ENCODE results near the gene MB. TPM values are rescaled to one million over a fixed set of nuclear protein-coding genes. Genes with fewer than 3 reads are reported as not detected.

The MB gene
- total and polyA plus RNA-seq, 2 donors from 2014 or later, result 0.84 TPM; not detected in 1

- H3K27me3 ChIP-seq (ENCODE audit: control insufficient read depth, insufficient read depth, low read length), result no peaks in the 10 kb centered on the region
- DNase-seq, result no peak
- H3K9me3 ChIP-seq (ENCODE audit: control insufficient read depth in 2 of 3, insufficient read depth in 1 of 3, low read length in 3 of 3), result no peaks in the 10 kb centered on the region
- no peaks in the 10 kb centered on the region for H3K4me1 ChIP-seq (ENCODE audit: control insufficient read depth in 2 of 3, insufficient read depth in 2 of 3, low read depth in 1 of 3, low read length in 3 of 3)
- H3K9ac ChIP-seq (ENCODE audit: low read length in 3 of 3), result no peak overlapping the region
- no peak for TF ChIP-seq CTCF (IDR thresholded peaks at IDR 0.05; ENCODE audit: borderline replicate concordance, extremely low read depth, insufficient read depth)
- H3K27ac ChIP-seq (ENCODE audit: low read depth in 2 of 2, low read length in 2 of 2), result no peak overlapping the region
- no peak overlapping the region for H3K4me3 ChIP-seq (ENCODE audit: low read length in 3 of 3)
- FAIRE-seq, result no peak
- intact Hi-C loops (cut with DNase I), result no loop called here
- H3K36me3 ChIP-seq (ENCODE audit: control insufficient read depth in 2 of 3, insufficient read depth in 3 of 3, low read length in 3 of 3), result no peaks in the 10 kb centered on the region
Measured at GRCh38 chr22:35600476-35600875, 16.7 kb downstream of the MB start.

- Histone ChIP-seq H3K9ac (ENCODE audit: low read length in 3 of 3) (no peak overlapping the region), H3K36me3 (ENCODE audit: control insufficient read depth in 2 of 3, insufficient read depth in 3 of 3, low read length in 3 of 3) (no peaks in the 10 kb centered on the region), H3K4me1 (ENCODE audit: control insufficient read depth in 2 of 3, insufficient read depth in 2 of 3, low read depth in 1 of 3, low read length in 3 of 3) (no peaks in the 10 kb centered on the region), H3K4me3 (ENCODE audit: low read length in 3 of 3) (no peak overlapping the region), H3K27me3 (ENCODE audit: control insufficient read depth, insufficient read depth, low read length) (no peaks in the 10 kb centered on the region), H3K9me3 (ENCODE audit: control insufficient read depth in 2 of 3, insufficient read depth in 1 of 3, low read length in 3 of 3) (no peaks in the 10 kb centered on the region), H3K27ac (ENCODE audit: low read depth in 2 of 2, low read length in 2 of 2) (no peak overlapping the region)
- no peak for TF ChIP-seq CTCF (IDR thresholded peaks at IDR 0.05; ENCODE audit: borderline replicate concordance, extremely low read depth, insufficient read depth)
- intact Hi-C loops (cut with DNase I), result no loop called here
- FAIRE-seq, result no peak
- DNase-seq, result no peak
Measured at GRCh38 chr22:35599364-35599763, 17.8 kb downstream of the MB start.

GRCh38 chr22:35598396-35598710 lies 18.8 kb downstream of the MB start:
- Histone ChIP-seq H3K36me3 (ENCODE audit: control insufficient read depth in 2 of 3, insufficient read depth in 3 of 3, low read length in 3 of 3) (no peaks in the 10 kb centered on the region), H3K4me1 (ENCODE audit: control insufficient read depth in 2 of 3, insufficient read depth in 2 of 3, low read depth in 1 of 3, low read length in 3 of 3) (no peaks in the 10 kb centered on the region), H3K27ac (ENCODE audit: low read depth in 2 of 2, low read length in 2 of 2) (no peak overlapping the region), H3K27me3 (ENCODE audit: control insufficient read depth, insufficient read depth, low read length) (no peaks in the 10 kb centered on the region), H3K9ac (ENCODE audit: low read length in 3 of 3) (no peak overlapping the region), H3K4me3 (ENCODE audit: low read length in 3 of 3) (no peak overlapping the region), H3K9me3 (ENCODE audit: control insufficient read depth in 2 of 3, insufficient read depth in 1 of 3, low read length in 3 of 3) (no peaks in the 10 kb centered on the region)
- intact Hi-C loops (cut with DNase I), result no loop called here
- TF ChIP-seq CTCF (IDR thresholded peaks at IDR 0.05; ENCODE audit: borderline replicate concordance, extremely low read depth, insufficient read depth), result no peak
- FAIRE-seq (no peak), DNase-seq (no peak)

- Histone ChIP-seq H3K9me3 (ENCODE audit: control insufficient read depth in 2 of 3, insufficient read depth in 1 of 3, low read length in 3 of 3) (no peaks in the 10 kb centered on the region), H3K4me3 (ENCODE audit: low read length in 3 of 3) (no peak overlapping the region), H3K27me3 (ENCODE audit: control insufficient read depth, insufficient read depth, low read length) (no peaks in the 10 kb centered on the region), H3K4me1 (ENCODE audit: control insufficient read depth in 2 of 3, insufficient read depth in 2 of 3, low read depth in 1 of 3, low read length in 3 of 3) (no peaks in the 10 kb centered on the region), H3K36me3 (ENCODE audit: control insufficient read depth in 2 of 3, insufficient read depth in 3 of 3, low read length in 3 of 3) (no peaks in the 10 kb centered on the region), H3K27ac (ENCODE audit: low read depth in 2 of 2, low read length in 2 of 2) (no peak overlapping the region), H3K9ac (ENCODE audit: low read length in 3 of 3) (no peak overlapping the region)
- intact Hi-C loops (cut with DNase I), result no loop called here
- TF ChIP-seq CTCF (IDR thresholded peaks at IDR 0.05; ENCODE audit: borderline replicate concordance, extremely low read depth, insufficient read depth), result no peak
- FAIRE-seq (no peak), DNase-seq (peak in 1 of 5 donors; percentile 49)
Measured at GRCh38 chr22:35597692-35598395, 19.3 kb downstream of the MB start.
